ENCODE data around the gene STRN.

- TF ChIP-seq, protein P1, sequence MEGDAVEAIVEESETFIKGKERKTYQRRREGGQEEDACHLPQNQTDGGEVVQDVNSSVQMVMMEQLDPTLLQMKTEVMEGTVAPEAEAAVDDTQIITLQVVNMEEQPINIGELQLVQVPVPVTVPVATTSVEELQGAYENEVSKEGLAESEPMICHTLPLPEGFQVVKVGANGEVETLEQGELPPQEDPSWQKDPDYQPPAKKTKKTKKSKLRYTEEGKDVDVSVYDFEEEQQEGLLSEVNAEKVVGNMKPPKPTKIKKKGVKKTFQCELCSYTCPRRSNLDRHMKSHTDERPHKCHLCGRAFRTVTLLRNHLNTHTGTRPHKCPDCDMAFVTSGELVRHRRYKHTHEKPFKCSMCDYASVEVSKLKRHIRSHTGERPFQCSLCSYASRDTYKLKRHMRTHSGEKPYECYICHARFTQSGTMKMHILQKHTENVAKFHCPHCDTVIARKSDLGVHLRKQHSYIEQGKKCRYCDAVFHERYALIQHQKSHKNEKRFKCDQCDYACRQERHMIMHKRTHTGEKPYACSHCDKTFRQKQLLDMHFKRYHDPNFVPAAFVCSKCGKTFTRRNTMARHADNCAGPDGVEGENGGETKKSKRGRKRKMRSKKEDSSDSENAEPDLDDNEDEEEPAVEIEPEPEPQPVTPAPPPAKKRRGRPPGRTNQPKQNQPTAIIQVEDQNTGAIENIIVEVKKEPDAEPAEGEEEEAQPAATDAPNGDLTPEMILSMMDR (IDR thresholded peaks at IDR 0.05), result no peak
- TF ChIP-seq POLR2A (IDR thresholded peaks at IDR 0.05), result no peak
These were observed 84.5 kb downstream of the STRN start for GRCh38 chr2:36881816-36882215.
